ENCODE results near the gene OR6C76.
"Not testable (repeated sequence)": the region's sequence is repeated elsewhere in the genome, so short reads cannot be mapped to it uniquely, and the experiment has no call there.

The OR6C76 gene

DNA sequence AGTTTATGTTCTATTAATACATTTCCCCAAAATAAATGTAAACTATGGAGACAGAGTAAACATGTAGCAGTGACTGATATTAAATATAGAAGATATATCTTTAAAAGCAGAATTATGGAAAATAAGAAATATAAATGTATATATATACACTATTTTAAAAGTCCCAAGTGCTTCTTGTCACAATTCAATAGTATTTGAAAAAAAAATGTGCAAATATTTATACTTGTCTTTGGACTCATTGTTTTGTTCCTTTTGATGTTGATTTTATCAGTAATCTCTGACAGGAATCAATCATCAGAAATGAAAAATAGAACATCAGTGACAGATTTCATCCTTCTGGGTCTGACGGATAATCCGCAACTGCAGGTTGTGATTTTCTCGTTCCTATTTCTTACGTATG lies at the start of gene OR6C76:
OR6C76 (plus strand) TSS at position 301 of the 400 bp plus-strand sequence; CDS start at position 301, 0 bp downstream.
- intact Hi-C loops (cut with DNase I) = no loop called here
- DNase-seq = no peak

DNA sequence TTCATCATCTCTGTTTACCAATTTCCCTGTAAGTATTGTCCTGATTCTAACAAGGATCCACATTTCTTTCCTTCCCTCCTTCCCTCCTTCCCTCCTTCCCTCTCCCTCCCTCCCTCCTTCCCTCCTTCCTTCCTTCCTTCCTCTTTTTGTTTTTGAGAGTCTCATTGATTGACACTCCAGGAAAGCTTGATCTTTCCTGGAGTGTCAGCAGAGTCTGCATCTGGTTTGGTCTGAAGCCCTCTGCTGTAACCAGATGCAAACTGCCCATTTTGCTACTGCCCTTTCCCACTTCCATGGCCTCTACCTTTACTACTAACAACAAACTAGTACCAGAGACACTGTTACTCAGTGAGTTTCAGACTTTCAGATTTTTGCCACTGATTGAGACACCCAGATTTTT lies 40.2 kb upstream of the OR6C76 start:
- no peak for DNase-seq
- intact Hi-C loops (cut with DNase I) = no loop called here

DNA sequence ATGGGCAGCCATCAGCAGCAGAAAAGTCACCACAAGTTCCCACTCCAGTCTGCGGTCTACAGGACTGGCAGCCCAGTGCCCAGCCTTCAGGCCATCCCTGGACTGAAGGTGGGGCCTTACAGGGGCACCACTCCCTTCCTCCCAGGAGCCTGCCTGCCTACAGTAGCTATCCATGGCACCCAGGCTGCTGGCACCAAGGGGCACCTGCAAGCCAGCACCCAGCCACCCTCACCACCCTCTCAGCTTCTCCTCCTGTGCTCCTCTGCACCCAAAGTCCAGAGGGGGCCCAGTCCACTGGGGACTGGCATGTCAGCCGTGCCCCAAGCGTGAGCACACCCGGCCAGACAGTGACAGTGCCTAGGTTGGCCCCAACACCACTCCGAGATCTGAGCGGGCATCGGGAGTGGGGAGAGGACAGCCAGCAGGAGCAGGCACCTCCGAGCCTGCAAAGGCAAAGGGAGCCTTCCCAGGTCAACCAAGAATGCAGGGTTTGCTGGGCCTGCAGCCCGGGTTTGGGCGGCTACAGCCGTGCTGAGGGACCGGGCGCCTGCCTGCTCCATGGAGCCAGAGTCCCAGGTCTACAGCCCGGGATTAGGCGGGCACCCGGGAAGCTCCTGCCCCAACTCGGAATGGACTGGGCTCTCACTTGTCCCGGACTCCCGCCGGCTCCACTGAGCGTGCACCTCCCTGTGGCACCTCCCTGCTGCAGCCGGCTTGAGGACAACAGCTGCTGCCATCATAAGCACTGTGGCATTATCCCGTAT lies 33.8 kb upstream of the OR6C76 start:
- DNase-seq = peak in 1 of 42 donors; percentile 11
- intact Hi-C loops (cut with DNase I) = no loop called here

DNA sequence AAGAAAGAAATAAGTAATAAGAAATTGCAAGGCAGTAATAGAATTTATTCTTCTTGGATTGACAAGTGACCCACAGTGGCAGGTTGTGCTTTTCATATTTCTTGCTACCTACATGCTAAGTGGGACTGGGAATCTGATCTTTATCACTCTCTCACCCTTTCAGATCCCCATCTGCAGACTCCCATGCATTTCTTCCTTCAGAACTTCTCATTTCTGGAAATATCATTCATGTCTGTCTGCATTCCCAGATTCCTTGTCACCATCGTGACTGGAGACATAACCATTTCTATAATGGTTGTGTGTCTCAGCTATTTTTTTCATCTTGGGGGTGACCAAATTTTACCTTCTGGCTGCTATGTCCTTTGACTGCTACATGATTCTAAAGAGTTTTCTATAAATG lies 29.7 kb upstream of the OR6C76 start:
- intact Hi-C loops (cut with DNase I) = no loop called here
- no peak for DNase-seq

DNA sequence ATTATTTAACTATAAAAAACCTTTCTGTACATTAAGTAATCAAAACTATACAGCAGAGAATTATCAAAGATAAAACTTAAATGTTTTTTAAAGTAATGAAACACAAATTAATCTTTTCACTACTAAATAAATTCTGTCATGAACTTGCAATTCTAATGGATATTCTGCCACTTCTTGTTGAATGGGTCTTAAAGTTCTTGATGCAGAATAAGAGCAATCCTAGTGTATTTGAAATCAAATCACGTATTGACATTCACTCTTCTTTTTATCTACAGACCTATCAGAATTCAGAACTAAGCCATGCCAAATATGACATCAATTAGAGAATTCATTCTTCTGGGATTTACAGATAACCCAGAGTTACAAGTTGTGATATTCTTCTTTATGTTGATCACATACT lies 25.8 kb upstream of the OR6C76 start, which contains the start of gene OR6C65:
OR6C65 (plus strand) TSS at position 301 of the 400 bp plus-strand sequence; CDS start at position 301, 0 bp downstream.
- intact Hi-C loops (cut with DNase I) = no loop called here
- no peak for DNase-seq

DNA sequence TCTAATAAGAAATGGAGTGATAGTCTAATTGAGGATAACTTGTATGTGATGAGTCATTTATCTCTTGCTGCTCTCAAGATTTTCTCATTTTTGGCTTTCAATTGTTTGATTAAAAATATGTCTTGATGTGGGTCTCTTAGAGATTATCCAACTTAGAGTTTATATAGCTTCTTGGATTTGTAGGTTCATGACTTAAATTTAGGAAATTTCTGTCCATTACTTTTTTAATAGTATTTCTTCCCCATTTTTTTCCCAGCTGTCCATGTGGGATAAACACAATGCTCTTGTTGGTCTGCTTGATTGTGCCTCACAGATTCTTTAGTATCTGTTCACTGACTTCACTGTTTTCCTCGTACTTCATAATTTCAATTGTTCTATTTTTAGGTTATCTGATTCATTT lies 18.2 kb upstream of the OR6C76 start:
- no peak for DNase-seq
- intact Hi-C loops (cut with DNase I) = no loop called here

DNA sequence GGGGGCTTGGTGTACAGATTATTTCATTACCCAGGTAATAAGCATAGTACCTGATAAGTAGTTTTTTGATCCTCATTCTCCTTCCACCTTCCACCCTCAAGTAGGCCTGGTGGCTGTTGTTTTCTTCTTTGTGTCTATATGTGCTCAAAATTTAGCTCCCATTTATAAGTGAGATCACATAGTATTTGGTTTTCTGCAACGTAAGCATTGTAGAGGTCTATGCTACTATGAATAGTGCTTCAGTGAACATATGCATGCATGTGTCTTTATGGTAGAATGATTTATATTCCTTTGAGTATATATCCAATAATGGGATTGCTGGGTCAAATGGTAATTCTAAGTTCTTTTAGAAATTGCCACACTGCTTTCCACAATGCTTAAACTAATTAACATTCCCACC lies 16.9 kb upstream of the OR6C76 start:
- intact Hi-C loops (cut with DNase I) = not testable (repeated sequence)

DNA sequence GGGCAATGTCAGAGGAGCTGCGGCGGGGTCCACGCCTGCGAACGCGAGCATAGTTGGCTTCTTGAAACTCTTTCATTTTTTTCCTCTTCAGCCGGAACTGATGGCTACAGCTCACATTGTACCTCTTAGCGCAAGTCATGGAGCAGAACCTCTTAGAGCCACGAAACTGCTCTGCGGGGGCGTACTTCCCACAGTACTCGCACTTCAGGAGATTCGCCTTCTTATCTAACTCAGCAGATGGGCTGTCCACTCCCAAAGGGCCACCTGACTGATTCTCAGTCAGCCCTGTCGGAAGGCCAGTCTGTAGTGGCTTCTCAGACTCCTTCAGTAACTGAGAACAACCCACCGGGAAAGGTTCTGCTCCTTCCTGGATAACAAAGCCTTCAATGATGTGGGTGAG lies 13.9 kb upstream of the OR6C76 start:
- intact Hi-C loops (cut with DNase I); DNase-seq: not testable (repeated sequence)

More for the DNA sequence above, 16.9 kb upstream of the OR6C76 start:
- not testable (repeated sequence) for DNase-seq

DNA sequence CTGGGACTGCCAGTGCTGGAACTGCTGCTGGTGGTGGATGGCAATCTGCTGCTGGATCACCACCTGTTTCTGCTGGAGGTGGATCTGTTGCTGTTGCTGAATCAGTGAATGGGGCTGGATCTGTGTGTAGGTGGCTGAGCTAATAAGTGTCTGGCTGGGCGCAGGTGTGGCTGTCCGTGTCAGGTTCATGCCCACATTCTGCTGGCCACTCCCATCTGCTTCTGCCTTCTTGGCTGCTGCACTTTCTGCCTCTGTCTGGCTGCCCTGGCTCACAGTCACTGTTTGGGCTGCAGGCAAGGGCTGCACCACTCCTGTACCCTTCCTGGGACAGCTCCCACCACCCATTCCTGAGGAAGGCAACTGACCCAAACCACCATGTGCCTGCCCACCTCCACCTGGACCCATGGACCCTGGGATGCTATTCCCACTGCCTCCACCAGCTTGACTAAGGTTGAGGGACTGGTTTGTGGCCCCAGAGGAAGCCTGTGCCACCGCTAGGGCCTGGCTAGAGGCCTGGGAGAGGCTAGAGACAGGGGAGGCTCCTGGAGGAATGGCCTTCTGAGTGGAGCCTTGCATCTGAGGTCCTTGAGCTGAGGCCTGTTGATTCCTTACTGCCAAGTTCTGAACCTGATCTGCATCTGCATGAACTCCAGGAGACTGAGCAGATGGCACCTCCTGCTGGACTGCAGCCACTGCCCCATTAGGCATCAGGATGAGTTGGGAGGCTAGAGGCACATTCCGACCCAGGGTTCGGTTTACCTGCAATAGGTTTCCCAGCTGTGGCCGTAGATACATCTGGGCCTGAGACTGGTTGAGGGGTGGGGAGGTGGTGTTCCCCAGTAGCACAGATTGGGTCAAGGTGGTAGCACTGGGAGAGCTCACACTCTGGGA lies 12.3 kb upstream of the OR6C76 start:
- peak in 4 of 42 donors; percentile 1 to 9 (median 4) for DNase-seq
- intact Hi-C loops (cut with DNase I) = not testable (repeated sequence)

DNA sequence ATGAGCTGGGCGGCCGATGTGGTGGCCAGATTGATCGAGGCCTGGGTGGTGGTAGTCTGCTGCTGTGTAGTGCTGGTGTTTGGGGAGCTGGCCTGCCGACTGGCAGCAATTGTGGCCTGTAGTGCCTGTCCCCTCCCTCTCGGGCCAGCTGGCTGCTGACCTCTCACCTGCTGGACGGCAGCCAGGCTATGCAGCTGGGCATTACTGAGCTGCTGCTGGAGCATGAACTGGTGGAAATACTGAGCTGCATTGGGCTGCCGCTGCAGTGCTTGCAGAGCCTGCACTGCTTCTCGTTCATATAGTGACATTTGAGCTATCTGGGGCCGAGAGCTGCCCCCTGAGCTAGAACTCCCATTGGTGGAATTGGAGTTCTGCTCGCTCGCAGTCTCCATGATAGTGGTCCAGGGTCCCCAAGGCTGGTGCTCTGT lies 11.6 kb upstream of the OR6C76 start:
- DNase-seq = peak in 1 of 42 donors; percentile 3
- intact Hi-C loops (cut with DNase I) = not testable (repeated sequence)

DNA sequence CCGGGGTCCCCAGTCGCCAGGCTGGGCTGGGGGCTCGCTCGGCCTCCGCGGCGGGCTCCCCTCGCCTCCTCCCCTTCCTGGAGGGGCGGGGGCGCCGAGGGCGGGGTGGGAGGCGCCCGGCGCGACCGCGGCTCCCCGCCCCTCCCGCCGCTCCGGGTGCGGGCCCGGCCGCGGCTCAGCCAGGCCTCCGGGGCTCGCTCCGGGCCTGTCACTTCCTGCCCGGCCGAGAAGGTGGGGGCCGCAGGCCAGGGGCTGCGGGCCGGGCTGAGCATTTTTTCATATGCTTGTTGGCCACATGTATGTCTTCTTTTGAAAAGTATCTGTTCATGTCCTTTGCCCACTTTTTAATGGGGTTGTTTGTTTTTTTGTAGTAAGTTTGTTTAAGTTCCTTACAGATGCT lies 11.2 kb upstream of the OR6C76 start:
- intact Hi-C loops (cut with DNase I); DNase-seq: not testable (repeated sequence)

DNA sequence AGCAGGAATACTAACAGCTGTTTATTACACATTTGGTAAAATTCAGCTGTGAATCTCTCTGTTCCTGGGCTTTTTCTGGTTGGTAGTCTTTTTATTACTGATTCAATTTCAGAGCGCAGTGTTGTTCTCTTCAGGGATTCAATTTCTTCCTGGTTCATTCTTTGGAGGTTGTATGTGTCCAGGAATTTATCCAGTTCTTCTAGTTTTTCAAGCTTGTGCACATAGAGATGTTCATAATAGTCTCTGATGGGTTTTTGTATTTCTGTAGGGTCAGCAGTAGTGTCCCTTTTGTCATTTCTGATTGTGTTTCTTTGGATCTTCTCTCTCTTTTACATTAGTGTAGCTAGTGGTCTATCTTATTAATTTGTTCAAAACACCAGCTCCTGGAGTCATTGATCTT lies 9.1 kb upstream of the OR6C76 start:
- intact Hi-C loops (cut with DNase I) = no loop called here
- DNase-seq = no peak

DNA sequence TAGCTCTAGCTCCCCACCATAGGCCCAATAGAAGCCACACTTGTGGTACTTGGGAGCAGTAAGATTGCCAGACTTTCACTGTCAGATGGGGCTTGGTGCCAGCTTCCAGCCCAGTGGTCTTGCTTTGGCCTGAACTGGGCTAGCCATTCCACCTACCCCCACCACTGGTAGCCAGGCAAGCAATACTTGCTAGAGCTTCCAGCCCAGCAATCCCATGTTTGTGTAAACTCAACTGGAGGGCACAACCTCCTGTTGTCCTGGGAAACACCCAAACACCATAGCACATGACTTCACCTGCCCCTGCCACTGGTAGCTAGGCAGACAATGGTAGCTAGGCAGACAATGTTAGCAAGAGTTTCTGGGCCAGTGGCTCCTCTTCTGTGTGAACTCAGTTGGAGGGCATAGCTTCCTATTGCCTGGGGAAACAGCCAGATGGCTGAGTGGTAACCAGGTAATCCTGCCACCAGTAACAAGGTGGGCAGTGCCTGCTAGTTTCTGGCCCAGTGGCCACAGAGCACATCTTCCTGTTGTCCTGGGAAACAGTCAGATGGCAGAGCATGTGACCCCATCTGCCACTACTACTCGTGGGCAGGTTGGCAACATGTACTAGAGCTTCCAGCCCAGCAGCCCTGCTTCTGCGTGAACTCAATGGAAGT lies 5.6 kb upstream of the OR6C76 start:
- DNase-seq = no peak
- intact Hi-C loops (cut with DNase I) = no loop called here

DNA sequence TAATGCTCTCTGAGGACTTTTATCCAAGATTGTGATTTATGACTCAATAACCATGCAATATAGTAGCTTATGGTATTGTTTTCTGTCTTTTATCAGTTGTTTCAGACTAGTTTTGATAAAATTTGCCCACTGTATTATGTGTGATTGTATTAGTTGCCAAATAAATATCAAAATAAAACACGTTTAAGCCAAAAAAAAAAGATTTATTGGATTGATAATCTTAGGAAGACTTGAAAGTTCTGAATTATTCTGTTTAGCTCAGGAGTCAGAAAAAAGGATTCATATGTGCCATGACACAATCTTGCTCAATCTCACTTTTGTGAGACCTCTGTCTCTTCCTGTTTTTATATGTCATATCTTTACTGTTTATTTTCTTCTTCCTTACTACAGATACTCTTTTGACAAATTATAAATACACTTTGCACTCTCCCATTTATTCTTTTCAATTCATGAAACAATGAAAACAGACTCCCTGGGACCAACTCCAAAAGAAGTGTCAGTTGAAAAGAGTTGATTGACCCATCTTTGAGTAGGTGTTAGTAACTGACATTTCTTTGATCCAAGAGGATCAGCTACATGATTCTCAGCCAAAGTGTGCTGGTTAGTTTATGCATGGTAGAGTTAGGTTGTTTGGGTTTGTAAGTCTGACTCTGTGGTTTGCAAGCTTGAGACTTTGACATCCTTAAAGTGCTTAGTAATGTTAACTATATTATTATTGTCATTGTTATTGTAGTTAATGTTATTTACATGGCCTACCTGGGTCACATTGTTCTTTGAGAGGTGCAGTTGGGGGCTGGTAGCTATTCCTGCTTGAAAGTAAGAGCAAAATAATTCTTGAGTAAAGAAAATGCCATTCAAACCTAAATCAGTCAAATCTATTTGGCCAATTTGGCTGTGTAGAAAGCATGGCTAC lies 2.5 kb downstream of the OR6C76 start:
- no peak for DNase-seq
- intact Hi-C loops (cut with DNase I) = no loop called here

DNA sequence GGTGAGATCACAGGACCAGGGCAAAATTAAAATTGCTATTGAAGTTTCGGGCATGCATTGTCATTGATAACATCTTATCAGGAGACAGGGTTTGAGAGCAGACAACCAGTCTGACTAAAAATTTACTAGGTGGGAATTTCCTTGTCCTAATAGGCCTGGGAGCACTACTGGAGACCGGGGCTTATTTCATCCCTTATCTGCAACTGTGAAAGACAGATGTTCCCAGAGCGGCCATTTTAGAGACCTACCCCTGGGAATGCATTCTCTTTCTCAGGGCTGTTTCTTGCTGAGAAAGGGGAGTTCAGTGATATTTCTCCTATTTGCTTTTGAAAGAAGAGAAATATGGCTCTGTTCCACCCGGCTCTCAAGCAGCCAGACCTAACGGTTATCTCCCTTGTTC lies 15.2 kb downstream of the OR6C76 start:
- DNase-seq; intact Hi-C loops (cut with DNase I): not testable (repeated sequence)

DNA sequence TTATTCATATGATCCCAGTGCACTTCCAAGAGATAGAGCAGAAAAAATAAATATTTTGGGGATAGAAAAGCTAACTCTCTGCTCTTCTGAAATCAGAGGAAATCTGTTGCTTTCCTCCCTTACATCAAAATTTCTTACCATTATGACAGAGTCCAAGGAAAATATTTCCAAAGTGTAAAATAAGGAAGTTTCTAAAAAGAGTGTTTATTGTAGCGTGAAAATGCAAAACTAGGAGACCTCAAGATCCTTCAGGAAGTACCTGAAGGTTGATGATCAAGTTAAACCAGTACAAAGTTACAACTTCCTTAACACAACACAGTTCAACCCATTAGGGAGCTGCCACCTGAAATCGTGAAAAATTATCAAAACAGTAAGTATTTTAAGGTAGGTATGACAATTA lies 17.7 kb downstream of the OR6C76 start, which contains the start of gene OR6C2:
OR6C2 (plus strand) TSS at position 301 of the 400 bp plus-strand sequence. CDS start 8,138 bp downstream, outside the sequence.
- no peak for DNase-seq
- intact Hi-C loops (cut with DNase I) = no loop called here

DNA sequence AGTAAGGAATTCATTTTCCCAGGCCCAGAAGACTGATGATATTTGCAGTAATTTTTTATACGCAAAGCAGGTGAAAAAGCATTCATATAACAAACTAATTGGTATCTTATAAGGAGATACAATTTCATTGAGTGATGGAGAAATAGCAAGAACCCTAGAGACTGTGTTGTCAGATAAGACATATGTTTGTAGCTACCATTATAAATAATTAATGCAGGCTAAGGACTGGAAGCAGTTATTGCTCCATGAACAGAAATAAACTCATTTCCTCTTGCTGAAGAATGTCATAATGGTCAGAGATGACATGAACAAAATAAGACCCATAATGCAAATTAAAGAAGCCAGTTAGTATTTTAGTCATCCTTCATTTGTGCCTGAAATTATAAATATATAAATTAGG lies 19.3 kb downstream of the OR6C76 start:
- intact Hi-C loops (cut with DNase I) = no loop called here

DNA sequence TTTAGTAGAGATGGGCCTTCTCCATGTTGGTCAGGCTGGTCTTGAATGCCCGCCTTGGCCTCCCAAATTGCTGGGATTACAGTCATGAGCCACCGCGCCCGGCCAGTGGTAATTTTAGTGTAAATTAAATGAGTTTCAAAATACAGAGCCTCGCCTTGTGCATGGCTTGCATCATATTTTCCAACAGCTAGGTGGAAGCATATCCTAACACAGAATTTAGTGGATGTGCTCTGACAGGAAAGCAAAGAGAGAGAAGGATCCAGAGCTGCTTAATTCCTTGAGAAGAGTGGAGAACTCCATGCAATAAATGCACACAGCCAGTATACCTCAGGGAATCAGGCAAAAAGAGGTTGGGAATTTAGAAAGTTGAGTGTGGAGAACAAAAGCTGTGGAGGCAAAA lies 20.3 kb downstream of the OR6C76 start:
- intact Hi-C loops (cut with DNase I) = no loop called here
- DNase-seq = peak in 3 of 42 donors; percentile 3 to 28 (median 3)

More for the DNA sequence above, 19.3 kb downstream of the OR6C76 start:
- no peak for DNase-seq

Measured in head of caudate nucleus (tissue), 42 donors.